HG03575 (cell line): Measurements from ENCODE around the gene FHIT.

ENCODE experiments used
- ATAC-seq: cut with Tn5 transposase; IDR thresholded peaks from one replicate; pipeline ENCODE4 v1.9.1; 2021; ENCODE audit not compliant: unreplicated experiment, insufficient number of reproducible peaks, low FRiP score; ENCODE audit errors: extremely low read depth

The FHIT gene

GRCh38 chr3:60973321-60973720 lies 277.9 kb downstream of the FHIT start:
- ATAC-seq: no peak

DNA sequence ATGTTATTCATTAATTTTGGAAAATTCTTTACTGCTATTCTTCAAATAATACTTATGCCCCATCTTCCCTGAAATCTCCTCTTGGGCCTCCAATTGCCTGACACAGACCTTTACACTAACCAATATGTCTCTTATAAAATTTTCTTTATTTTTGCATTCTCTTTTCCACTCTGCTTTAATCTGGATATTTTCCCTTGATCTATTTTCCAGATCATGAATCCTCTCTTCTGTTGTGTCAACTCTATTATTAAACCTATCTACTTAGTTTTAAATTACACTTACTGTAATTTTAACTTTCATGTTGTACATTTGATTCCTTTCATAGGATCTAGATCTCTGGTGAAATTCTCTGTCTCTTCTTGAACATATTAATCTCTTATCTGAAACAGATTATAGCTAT lies 278.7 kb downstream of the FHIT start:
- ATAC-seq: no peak

GRCh38 chr3:60970850-60971249 lies 280.4 kb downstream of the FHIT start:
- ATAC-seq: no peak

DNA sequence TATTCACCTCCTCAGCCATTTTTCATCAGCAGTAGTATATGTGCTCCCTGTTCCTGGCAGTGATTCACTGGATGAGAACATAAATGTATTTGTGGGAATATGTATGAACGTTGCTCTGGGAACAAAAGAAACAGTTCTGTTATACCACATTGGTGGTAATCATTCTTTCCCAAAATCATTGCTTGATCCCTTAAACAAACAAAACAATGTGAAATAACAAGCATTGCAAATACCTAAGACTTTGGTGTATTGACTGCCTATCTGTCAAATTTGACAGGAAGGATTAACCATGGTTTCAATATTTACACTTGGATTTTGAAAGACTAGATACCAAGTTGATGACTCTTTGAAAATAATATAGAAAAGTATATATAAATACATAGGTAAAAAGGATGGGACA lies 284.1 kb downstream of the FHIT start:
- no peak for ATAC-seq

DNA sequence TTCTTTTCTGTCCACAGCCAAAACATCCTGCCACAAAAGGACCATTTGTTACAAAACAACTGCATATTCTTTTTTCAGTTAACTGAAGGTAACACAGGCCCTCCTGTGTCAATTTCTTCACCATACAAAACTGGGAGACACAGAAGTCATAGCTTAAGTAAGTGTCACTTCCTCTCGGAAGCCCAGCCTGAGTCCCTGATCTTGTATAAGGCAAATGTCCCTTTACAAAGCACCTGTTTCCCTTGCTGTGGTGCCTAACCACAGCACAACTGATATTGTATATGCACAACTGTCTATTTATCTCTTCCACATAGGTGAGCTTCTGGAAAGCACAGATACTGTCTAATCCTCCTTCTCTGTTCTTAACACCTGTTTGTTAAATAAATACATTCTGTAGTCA lies 293.7 kb downstream of the FHIT start:
- ATAC-seq: no peak

DNA sequence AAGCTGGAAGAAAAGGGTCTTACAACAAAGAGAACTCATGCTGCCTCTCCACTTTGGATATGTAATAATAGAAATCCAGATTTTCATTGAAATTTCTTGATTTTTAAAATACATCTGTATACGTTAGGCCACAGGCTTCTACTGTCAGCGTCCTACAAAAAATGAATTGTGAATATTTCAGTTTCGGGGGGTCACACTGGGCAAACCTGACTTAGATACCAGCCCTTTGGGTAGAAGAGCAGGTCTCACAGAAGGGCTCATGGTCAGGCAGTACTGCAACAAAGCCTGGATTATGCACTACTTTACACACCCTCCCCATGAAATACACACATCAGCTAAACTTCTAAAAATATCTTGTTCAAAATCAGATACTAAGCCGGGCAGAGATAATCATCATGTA lies 294.5 kb downstream of the FHIT start:
- no peak for ATAC-seq

GRCh38 chr3:60955034-60955433 lies 296.2 kb downstream of the FHIT start:
- no peak for ATAC-seq

- ATAC-seq: no peak
Observed at GRCh38 chr3:60954048-60954447, 297.2 kb downstream of the FHIT start.

GRCh38 chr3:60953351-60953750 lies 297.9 kb downstream of the FHIT start:
- no peak for ATAC-seq

DNA sequence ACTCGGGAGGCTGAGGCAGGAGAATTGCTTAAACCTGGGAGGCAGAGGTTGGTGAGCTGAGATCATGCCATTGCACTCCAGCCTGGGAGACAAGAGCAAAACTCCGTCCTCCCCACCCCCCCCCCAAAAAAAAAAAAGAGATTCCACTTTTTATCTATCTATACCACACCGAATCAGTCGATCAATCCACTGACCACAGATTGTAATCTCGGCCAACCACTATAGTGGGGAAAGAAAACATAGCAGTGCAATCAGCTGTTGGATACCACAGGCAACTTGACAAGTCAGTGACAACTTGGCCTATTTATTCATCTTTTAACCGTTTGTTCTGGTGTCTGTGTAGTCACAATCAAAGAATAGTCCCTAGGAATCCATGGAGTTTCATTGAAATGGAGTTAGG lies 299.2 kb downstream of the FHIT start:
- no peak for ATAC-seq

GRCh38 chr3:60949146-60949545 lies 302.1 kb downstream of the FHIT start:
- no peak for ATAC-seq

GRCh38 chr3:60948488-60948887 lies 302.8 kb downstream of the FHIT start:
- ATAC-seq: no peak

GRCh38 chr3:60935709-60936108 lies 315.5 kb downstream of the FHIT start:
- no peak for ATAC-seq

DNA sequence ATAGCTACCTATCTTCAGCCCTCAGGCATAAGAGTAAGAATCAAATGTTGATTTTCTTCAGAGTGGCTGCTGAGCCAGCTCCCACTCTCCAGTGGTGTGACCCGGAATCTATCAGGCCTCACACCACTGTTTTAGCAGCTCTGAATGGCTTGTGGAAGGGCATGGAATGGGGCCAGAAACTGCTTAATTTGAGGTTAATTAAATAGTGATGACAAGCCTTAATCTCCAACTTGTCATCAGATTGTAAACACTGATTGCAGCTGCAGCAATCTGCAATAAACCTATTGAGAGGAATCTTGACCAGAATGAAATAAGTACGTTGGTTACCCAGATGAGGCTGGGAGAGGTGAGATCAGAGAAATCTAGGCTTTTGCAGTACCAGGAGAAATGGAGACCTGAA lies 317.4 kb downstream of the FHIT start:
- no peak for ATAC-seq

- no peak for ATAC-seq
Observed at GRCh38 chr3:60932643-60933042, 318.6 kb downstream of the FHIT start.

GRCh38 chr3:60932170-60932569 lies 319.1 kb downstream of the FHIT start:
- ATAC-seq: no peak

GRCh38 chr3:60931452-60931851 lies 319.8 kb downstream of the FHIT start:
- ATAC-seq: no peak

- no peak for ATAC-seq
Observed at GRCh38 chr3:60920519-60920918, 330.7 kb downstream of the FHIT start.

DNA sequence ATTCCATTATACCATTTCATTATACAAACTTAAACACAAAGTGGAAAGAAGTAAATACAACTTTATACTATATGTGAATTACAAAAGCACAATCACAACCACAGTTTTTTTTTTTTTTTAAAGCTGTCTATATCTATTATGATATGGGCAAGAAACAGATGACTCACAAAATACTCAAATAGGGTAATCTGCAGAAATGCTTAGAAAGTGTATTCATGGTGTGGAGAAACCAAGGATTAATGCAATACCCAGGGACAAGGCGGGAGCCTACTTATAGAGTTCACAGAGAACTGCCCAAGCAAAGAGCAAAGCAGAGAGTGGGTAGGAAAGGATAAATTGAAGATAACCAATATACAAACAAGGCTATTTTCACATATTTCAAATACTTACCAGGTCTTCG lies 332.0 kb downstream of the FHIT start:
- no peak for ATAC-seq

- no peak for ATAC-seq
Observed at GRCh38 chr3:60917141-60917540, 334.1 kb downstream of the FHIT start.

GRCh38 chr3:60916546-60916945 lies 334.7 kb downstream of the FHIT start:
- no peak for ATAC-seq

DNA sequence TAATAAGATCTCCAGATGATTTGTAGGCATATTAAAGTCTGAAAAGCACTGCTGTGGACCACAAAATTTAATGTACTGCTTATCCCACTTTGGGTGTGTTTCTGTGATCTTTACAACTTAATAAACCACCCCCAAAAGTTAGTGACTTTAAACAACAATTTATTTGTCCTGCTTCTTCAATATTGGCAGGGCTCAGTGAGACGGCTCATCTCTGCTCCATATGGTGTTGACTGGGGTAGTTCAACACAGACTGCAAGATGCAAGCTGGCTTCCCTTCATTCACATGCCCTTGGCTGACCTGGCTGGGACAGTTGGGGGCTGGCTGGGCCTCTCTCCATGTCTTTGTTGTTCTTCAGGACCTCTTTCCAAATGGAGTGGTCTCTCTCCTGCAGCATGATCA lies 337.8 kb downstream of the FHIT start:
- no peak for ATAC-seq
